CD4-positive, alpha-beta T cell treated with Interferon alpha-2 for 1 hour (primary cell): ENCODE measurements around the gene NMRK1.

ENCODE experiments used
- DNase-seq, 2 donors: peaks; one replicate each; pipeline ENCODE4 v3.0.0-alpha.2; 2020 to 2022

Gene NMRK1

DNA sequence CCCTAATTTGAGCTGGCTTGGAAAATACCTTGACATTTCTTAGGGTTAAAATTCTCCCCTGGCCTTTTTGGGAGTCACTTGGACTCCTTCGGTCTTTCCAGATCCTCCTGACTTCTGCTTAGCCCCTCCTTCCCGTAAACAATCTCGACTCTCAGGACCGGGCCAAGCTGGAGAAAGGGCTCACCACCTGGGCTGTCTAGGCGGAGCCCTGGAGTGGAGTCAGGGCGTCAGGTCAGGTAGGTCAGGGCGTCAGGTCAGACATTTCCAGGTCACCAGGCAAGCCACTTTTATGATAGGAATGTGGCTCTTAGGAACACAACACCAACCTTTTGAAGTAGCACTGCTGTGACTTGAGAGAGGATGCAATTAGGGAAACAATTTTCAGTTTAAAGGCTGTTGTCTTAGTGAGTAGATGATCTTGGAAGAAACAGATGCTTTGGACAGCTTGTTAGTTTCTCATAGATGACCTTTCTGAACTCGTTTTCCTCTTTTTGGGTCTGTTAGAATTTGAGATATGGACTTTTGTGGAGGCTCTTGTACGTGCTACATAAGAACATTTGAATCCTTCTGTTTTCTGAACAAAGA lies 13.1 kb upstream of the NMRK1 start:
- DNase-seq = no peak

GRCh38 chr9:75096796-75097195 lies 8.8 kb upstream of the NMRK1 start:
- DNase-seq = no peak

DNA sequence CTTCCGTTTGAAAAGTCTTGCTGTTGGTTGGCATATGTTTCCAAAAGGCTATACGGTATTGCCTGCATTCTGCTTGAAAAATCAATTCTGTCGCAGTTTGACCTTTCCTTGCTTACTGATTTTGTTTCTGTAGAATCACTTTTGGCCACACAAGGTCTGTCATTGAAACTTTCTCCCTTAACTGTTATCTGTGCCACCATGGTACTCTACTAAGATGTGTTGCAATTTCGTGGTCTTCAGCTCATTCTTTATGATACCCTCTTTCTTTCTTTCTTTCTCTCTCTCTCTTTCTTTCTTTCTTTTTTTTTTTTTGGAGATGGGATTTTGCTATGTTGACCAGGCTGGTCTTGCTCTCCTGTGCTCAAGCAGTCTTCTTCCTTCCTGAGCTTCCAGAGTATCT lies 4.8 kb upstream of the NMRK1 start:
- no peak for DNase-seq

GRCh38 chr9:75090579-75090978 lies 2.6 kb upstream of the NMRK1 start:
- DNase-seq = no peak

DNA sequence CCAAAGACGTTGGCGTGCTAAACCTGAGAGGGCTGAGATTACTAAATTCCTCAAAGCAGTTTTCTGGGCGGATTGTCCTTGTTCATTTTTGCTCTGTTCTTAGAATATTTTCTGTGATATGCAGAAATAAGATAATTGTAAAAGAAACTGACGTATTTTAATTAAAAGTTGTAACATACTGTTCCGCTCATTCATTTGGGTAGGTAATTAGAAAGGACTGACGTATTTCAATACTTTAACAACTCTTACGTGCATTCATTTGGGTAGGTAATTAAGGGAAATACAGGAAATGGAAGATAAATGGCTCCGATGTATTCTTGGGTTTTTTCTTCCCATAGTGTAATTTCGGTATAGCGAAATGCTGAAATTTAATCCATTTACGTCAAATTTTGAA lies 1.4 kb upstream of the NMRK1 start:
- peak in 1 of 2 donors; percentile 22 for DNase-seq

- peak in 1 of 2 donors; percentile 55 for DNase-seq
Measured at GRCh38 chr9:75088646-75089372, 854 bp upstream of the NMRK1 start.

DNA sequence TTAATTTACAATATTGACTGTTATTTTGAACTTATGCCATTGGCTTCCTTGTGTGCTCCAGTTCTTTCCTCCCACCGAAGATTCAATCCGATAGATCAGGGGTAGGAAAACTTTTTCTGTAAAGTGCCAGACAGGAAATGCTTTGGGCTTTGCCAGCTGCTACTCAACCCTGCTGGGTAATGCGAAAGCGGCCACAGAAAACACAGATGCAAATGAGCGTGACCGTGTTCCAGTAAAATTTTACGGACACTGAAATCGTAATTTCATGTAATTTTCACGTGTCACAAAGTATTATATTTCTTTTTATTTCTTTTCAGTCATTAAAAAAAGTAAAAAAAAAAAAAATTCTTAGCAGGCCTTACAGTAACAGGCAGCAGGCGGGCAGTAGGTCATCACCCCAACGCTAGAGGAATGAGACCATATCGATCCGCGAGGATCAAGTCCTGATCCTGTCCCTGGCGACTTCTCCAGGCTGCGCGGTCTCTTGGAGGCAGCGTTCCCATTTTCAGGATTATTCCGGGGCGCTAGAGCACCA lies 599 bp downstream of the NMRK1 start:
- DNase-seq = peak; percentile 58 to 66

- DNase-seq = peak in 1 of 2 donors; percentile 6
Measured at GRCh38 chr9:75086541-75087288, 1.2 kb downstream of the NMRK1 start.

DNA sequence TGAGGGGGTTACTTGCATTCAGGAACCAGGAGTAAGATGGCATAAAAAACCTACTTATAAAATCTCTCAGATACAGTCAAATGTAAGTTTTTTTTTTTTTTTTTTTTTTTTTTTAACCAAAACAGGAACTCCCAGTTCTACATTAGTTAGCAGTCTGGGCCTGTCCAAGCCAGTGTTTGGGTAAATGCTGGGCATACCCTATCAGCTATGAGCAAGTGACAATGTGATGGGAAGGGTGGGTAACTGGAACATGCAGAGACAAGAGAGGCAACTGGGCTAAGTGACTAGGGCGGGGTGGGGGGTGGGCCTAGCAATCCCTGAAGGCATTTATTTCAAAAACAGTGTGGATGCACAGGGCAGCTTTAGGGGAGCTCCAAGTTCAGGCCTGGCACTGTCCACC lies 2.3 kb downstream of the NMRK1 start:
- no peak for DNase-seq

- no peak for DNase-seq
Measured at GRCh38 chr9:75084081-75084672, 3.8 kb downstream of the NMRK1 start.

- DNase-seq = peak; percentile 38 to 60
Measured at GRCh38 chr9:75083188-75083970, 4.6 kb downstream of the NMRK1 start.

GRCh38 chr9:75081632-75082031 lies 6.3 kb downstream of the NMRK1 start:
- no peak for DNase-seq

- no peak for DNase-seq
Measured at GRCh38 chr9:75072895-75073294, 15.1 kb downstream of the NMRK1 start.

DNA sequence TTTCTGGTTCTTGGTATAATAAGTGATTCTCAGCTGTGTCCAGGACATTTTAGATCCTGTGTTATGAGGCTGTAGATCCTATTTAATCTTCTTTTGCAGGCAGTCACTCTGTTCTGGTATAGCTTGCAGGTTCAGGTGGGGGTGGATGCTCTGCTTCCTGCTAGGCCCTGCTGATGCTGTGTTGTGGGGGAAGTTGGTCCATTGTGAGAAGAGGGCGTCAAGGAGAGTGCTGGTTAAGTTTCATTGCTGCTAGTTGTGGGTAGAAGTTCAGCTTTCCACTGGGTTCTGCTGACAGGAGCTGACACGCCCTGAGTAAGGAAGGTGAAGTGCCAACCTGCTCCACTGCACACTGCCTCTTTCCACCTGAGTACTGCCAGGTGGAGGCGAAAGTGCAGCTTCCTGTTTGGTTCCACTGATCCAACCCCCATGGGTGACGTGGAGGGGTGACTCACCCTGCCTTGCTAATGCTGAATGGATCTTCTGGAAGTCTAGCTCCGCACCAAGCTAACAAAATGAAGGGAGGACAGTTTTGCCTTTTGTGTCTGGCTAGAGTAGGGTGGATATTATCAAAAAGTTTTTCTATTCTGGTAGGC lies 16.3 kb downstream of the NMRK1 start:
- peak; percentile 15 to 56 for DNase-seq

DNA sequence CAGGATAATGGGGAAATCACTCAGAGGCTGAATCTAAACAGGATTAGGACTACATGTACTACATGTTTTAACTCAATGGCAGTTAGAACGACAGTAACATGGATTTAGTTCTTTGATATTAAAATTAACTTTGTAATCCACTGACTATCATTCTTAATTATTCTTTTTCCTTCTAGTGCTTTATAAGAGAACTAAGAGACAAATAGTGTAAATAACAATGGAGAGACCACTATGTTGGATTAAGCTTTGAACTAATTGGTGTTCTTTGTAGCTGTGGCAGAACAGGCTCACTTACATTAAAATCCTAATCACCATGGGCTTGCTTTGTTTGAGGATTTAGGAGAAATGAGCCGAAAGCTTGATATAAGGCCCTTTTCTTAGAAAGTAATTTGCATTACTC lies 18.8 kb downstream of the NMRK1 start:
- no peak for DNase-seq

- DNase-seq = no peak
Measured at GRCh38 chr9:75067894-75068293, 20.1 kb downstream of the NMRK1 start.

- DNase-seq = no peak
Measured at GRCh38 chr9:75065510-75065909, 22.4 kb downstream of the NMRK1 start.

DNA sequence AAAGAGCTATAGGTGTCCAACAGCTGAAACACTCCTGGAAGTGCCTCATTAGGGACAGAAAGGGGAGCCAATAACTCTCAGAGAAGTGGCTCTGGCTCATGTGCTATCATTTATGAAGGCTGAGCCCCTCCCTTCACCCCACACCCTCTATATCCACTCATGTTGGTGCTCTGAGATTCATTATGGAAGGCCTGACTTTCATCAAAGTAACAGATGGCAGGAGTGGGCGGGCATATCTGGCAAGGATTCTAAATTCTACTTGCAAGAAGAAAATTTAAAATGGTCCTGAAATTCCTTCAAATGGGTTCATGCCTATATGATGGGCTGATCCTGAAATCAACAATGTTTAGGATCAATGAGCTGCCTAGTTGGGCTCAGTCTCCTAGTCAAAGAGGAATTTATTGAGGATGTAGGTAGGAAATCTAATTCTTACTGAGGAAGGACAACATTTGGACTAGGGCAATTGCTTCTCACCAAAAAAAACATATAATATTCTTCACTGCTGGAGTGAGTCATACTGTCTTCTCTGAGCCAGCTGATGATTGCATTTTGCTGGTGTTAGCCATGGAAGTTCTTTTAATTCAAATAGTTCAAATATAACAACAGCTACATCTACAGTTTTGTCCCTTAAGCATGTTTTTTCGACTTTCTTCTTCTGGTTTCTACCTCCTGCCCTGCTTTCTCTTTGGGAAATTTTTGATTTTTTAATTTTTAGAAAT lies 23.5 kb downstream of the NMRK1 start:
- DNase-seq = no peak

GRCh38 chr9:75063556-75064305 lies 24.2 kb downstream of the NMRK1 start:
- DNase-seq = no peak

- DNase-seq = no peak
Measured at GRCh38 chr9:75061169-75061568, 26.8 kb downstream of the NMRK1 start.
